Measurements from ENCODE around the gene ONECUT2.

Gene ONECUT2

DNA sequence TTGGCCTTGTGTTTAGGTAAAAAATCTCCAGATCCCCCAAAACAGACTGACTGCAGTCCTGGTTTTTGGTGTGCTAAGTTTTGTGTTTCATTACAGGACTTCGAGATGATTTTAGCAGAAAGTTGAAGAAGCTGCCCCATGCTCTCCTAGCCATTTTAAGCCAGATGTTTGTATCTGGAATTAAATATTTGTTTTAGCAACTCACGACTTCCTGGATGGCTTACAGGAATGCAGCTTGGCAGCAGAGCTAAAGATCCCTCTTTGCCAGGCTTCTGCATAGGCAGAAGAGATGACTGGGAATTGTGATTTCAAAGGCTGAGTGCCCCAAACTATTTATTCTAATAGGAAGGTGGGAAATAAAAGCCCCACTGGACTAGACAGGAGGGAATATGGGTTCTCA, 31.1 kb downstream of the ONECUT2 start:
- no peak for DNase-seq (ENCODE audit: extremely low spot score)
- CTCF ChIA-PET: no interaction called here

GRCh38 chr18:57466745-57467409, 31.7 kb downstream of the ONECUT2 start:
- ChIA-PET CTCF (no interaction called here), POLR2A (no interaction called here)
- no peak for DNase-seq (ENCODE audit: extremely low spot score)

More for the DNA sequence above, 31.1 kb downstream of the ONECUT2 start:
- TF ChIP-seq CTCF (IDR thresholded peaks at IDR 0.05; ENCODE audit: control extremely low read depth, extremely low read depth, low read depth, missing control alignments): no peak
- POLR2A ChIA-PET: no interaction called here

DNA sequence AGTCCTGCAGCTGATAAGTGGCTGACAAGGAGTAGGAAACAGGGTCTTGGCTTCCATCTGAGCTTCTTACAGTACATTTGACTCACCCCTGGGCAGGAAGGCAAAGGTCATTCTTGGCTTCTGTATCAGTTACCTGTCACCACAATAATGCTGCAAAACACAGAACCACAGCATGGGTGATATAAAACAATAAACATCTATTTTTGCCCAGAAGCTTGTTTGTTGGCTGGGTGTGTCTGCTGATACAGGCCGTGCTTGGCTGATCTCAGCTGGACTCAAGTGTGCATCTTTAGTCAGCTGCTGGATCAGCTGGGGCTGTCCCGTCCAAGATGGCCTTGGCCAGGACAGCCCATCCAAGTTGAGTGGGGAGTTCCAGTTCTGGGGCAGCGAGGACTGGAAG, 34.7 kb downstream of the ONECUT2 start:
- TF ChIP-seq CTCF (IDR thresholded peaks at IDR 0.05; ENCODE audit: control extremely low read depth, extremely low read depth, low read depth, missing control alignments): no peak
- ChIA-PET CTCF (no interaction called here), POLR2A (no interaction called here)
- DNase-seq (ENCODE audit: extremely low spot score): no peak

More at GRCh38 chr18:57466745-57467409, 31.7 kb downstream of the ONECUT2 start:
- no peak for TF ChIP-seq CTCF (IDR thresholded peaks at IDR 0.05; ENCODE audit: control extremely low read depth, extremely low read depth, low read depth, missing control alignments)

- no peak for TF ChIP-seq CTCF (IDR thresholded peaks at IDR 0.05; ENCODE audit: control extremely low read depth, extremely low read depth, low read depth, missing control alignments)
Observed at GRCh38 chr18:57475408-57475807, 40.2 kb downstream of the ONECUT2 start.

DNA sequence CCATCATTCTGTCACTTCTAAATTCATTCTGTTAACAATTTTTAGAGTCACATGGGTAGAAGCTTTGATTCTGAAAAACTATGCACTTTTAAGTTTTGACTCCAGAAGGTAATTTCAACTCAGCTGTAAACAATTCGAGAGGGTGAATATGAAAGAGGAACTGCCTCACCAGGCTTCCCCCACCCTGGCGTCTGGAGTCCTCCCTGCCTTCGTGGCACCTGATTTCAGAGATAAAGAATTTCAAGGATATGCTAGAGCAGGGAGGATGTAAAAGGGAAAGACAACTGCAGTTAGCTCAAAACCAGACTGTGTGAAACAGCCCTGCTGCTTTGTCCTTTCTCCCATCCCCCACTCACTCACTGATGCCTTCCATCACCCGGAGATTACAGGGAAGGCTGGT, 40.7 kb downstream of the ONECUT2 start:
- ChIA-PET POLR2A (no interaction called here), CTCF (no interaction called here)
- no peak for DNase-seq (ENCODE audit: extremely low spot score)
- no peak for TF ChIP-seq CTCF (IDR thresholded peaks at IDR 0.05; ENCODE audit: control extremely low read depth, extremely low read depth, low read depth, missing control alignments)

More at GRCh38 chr18:57475408-57475807, 40.2 kb downstream of the ONECUT2 start:
- POLR2A ChIA-PET: no interaction called here
- CTCF ChIA-PET: no interaction called here
- DNase-seq (ENCODE audit: extremely low spot score): no peak

DNA sequence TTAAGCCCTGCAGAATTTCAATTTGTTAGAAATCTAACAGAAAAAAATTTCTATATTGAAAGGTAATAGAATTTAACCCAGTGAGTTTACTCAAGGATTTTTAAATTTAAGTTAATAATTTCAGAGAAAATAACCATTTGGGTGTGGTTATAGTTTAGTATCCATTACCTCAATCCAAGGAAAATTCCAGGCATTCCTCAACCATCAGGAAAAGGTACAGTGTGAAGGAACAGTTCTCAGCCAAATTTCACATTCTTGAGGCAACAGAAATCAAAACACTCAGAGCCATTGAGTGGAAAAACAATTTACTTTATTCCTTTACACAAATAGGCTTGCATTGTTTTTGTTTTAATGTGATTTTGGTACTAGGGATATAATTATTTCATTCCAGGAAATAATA, 45.6 kb downstream of the ONECUT2 start:
- ChIA-PET POLR2A (no interaction called here), CTCF (interaction anchor here (0.6 kb wide), 1 partner anchor 56 kb away, joined by 3 read pairs; no protein-coding TSS in a partner anchor)
- TF ChIP-seq CTCF (IDR thresholded peaks at IDR 0.05; ENCODE audit: control extremely low read depth, extremely low read depth, low read depth, missing control alignments): no peak
- no peak for DNase-seq (ENCODE audit: extremely low spot score)

Measured in GM10248 (cell line).